NCI-H69 (cell line): Measurements from ENCODE around the gene PDSS1.
"Not testable (repeated sequence)": the region's sequence is repeated elsewhere in the genome, so short reads cannot be mapped to it uniquely, and the experiment has no call there.

Source experiments
- DNase-seq: peaks from one replicate; lab custom pipeline; 2025; lab: John Stamatoyannopoulos, UW

The PDSS1 gene

GRCh38 chr10:26739071-26739631 lies 41.6 kb downstream of the PDSS1 start:
- peak; percentile 52 for DNase-seq

GRCh38 chr10:26741368-26741767 lies 43.9 kb downstream of the PDSS1 start:
- no peak for DNase-seq

- DNase-seq, result no peak
Observed at GRCh38 chr10:26743091-26743490, 45.6 kb downstream of the PDSS1 start.

GRCh38 chr10:26743841-26744240 lies 46.3 kb downstream of the PDSS1 start:
- DNase-seq, result no peak

GRCh38 chr10:26746061-26746460 lies 48.6 kb downstream of the PDSS1 start:
- DNase-seq, result no peak

GRCh38 chr10:26755443-26755903 lies 58.0 kb downstream of the PDSS1 start:
- DNase-seq, result peak; percentile 40

- DNase-seq, result no peak
Observed at GRCh38 chr10:26759008-26759407, 61.5 kb downstream of the PDSS1 start.

GRCh38 chr10:26765549-26765948 lies 68.0 kb downstream of the PDSS1 start:
- DNase-seq, result no peak

GRCh38 chr10:26770069-26770468 lies 72.6 kb downstream of the PDSS1 start:
- DNase-seq, result no peak

GRCh38 chr10:26773633-26774032 lies 76.1 kb downstream of the PDSS1 start:
- DNase-seq, result no peak

- no peak for DNase-seq
Observed at GRCh38 chr10:26776258-26776657, 78.8 kb downstream of the PDSS1 start.

GRCh38 chr10:26777686-26778085 lies 80.2 kb downstream of the PDSS1 start:
- no peak for DNase-seq

GRCh38 chr10:26779176-26779860 lies 81.8 kb downstream of the PDSS1 start:
- DNase-seq, result no peak

GRCh38 chr10:26780106-26780792 lies 82.7 kb downstream of the PDSS1 start:
- DNase-seq, result no peak

GRCh38 chr10:26780793-26781601 lies 83.5 kb downstream of the PDSS1 start:
- no peak for DNase-seq

- DNase-seq, result no peak
Observed at GRCh38 chr10:26781797-26782196, 84.3 kb downstream of the PDSS1 start.

- no peak for DNase-seq
Observed at GRCh38 chr10:26787362-26787761, 89.9 kb downstream of the PDSS1 start.

- not testable (repeated sequence) for DNase-seq
Observed at GRCh38 chr10:26789779-26790178, 92.3 kb downstream of the PDSS1 start.

GRCh38 chr10:26790221-26790995 lies 92.9 kb downstream of the PDSS1 start:
- DNase-seq, result no peak

- no peak for DNase-seq
Observed at GRCh38 chr10:26792758-26793495, 95.4 kb downstream of the PDSS1 start.
